ENCODE data around the gene ZNF487. TPM values are rescaled to one million over a fixed set of nuclear protein-coding genes. Genes with fewer than 3 reads are reported as not detected.
"Not testable (repeated sequence)": the region's sequence is repeated elsewhere in the genome, so short reads cannot be mapped to it uniquely, and the experiment has no call there.

ZNF487 gene
- polyA plus RNA-seq, 1 experiment = 4.5 TPM

DNA sequence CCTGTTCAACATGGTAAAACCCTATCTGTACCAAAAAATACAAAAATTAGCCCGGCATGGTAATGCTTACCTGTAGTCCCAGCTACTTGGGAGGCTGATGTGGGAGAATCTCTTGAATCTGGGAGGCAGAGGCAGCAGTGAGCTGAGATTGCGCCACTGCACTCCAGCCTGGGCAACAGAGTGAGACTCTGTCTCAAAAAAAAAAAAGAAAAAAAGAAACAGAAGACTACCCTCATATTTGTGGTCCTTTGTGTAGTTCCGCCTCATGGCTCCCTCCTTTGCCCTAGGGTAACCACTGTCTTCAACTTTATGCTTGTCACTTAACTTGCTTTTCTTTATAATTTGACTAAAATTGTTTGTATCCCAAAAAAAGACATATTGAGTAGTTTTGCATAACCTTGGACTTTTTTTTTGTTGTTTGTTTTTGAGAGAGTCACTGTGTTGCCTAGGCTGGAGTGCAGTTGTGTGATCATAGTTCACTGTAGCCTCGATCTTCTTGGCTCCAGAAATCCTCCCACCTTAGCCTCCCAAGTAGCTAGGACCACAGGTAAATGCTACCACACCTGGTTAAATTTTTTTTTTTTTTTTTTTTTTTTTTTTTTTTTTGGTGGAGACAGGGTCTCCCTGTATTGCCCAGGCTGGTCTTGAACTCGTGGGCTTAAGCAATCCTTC is 3.7 kb downstream of the ZNF487 start:
- CTCF ChIA-PET = no interaction called here
- Histone ChIP-seq H3K27me3 (ENCODE audit: control insufficient read depth, insufficient read depth, low read length) (no peaks in the 10 kb centered on the region), H3K36me3 (ENCODE audit: control insufficient read depth, insufficient read depth, low read length) (no peaks in the 10 kb centered on the region), H3K4me3 (ENCODE audit: low read depth, low read length) (no peak overlapping the region)
- POLR2A ChIA-PET = no interaction called here
- no peak for DNase-seq (ENCODE audit: low read depth)
- TF ChIP-seq, protein P1, sequence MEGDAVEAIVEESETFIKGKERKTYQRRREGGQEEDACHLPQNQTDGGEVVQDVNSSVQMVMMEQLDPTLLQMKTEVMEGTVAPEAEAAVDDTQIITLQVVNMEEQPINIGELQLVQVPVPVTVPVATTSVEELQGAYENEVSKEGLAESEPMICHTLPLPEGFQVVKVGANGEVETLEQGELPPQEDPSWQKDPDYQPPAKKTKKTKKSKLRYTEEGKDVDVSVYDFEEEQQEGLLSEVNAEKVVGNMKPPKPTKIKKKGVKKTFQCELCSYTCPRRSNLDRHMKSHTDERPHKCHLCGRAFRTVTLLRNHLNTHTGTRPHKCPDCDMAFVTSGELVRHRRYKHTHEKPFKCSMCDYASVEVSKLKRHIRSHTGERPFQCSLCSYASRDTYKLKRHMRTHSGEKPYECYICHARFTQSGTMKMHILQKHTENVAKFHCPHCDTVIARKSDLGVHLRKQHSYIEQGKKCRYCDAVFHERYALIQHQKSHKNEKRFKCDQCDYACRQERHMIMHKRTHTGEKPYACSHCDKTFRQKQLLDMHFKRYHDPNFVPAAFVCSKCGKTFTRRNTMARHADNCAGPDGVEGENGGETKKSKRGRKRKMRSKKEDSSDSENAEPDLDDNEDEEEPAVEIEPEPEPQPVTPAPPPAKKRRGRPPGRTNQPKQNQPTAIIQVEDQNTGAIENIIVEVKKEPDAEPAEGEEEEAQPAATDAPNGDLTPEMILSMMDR (IDR thresholded peaks at IDR 0.05; ENCODE audit: insufficient read depth, low read depth, low read length) = no peak

DNA sequence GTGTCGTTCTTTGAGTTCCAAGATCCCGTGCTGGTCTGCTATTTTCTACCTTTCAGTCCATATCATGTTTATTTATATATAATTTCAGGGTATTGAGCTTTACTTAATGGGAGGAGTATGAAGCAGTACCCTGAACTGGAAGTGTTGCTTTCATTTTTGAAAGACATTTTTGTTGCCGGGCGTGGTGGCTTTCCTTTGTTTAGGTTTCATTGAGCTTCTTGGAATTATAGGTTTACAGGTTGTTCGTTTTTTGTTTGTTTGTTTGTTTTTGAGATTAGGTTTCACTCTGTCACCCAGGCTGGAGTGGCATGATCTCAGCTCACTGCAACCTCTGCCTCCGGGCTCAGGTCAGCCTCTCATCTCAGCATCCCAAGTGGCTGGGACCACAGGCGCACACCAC is 7.4 kb downstream of the ZNF487 start:
- no peak for DNase-seq (ENCODE audit: low read depth)
- H3K36me3 ChIP-seq (ENCODE audit: control insufficient read depth, insufficient read depth, low read length) = no peaks in the 10 kb centered on the region
- TF ChIP-seq, protein P1 (IDR thresholded peaks at IDR 0.05; ENCODE audit: insufficient read depth, low read depth, low read length) = no peak
- H3K27me3 ChIP-seq (ENCODE audit: control insufficient read depth, insufficient read depth, low read length) = no peaks in the 10 kb centered on the region
- POLR2A ChIA-PET = no interaction called here
- H3K4me3 ChIP-seq (ENCODE audit: low read depth, low read length) = no peak overlapping the region
- CTCF ChIA-PET = interaction anchor here (1.6 kb wide), 1 partner anchor 17 kb away, joined by 4 read pairs; no protein-coding TSS in a partner anchor

DNA sequence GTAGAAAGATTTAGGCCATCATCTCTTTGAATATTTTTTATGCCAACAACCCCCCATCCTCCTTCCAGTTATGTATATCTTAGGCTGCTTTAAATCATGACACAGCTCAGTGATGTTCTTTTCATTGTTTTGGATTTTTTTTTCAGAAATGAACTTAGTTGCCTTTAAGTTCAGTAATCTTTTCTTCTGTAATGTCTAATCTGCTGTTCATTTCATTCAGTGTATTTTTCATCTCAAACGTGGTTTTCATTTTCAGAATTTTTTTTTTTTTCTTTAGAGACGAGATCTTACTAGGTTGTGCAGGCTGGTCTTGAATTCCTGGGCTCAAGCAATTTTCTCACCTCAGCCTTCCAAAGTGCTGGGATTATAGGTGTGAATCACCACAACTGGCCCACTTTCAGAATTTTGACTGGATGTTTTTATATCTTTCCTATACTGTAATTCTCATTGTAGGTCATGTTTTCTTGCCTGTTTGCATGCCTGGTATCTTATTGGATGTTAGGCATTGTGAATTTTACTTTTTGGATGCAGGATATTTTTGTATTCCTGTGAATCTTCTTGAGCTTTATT is 8.1 kb downstream of the ZNF487 start:
- POLR2A ChIA-PET = no interaction called here
- DNase-seq (ENCODE audit: low read depth) = no peak
- Histone ChIP-seq H3K4me3 (ENCODE audit: low read depth, low read length) (no peak overlapping the region), H3K27me3 (ENCODE audit: control insufficient read depth, insufficient read depth, low read length) (no peaks in the 10 kb centered on the region), H3K36me3 (ENCODE audit: control insufficient read depth, insufficient read depth, low read length) (no peaks in the 10 kb centered on the region)
- TF ChIP-seq, protein P1 (IDR thresholded peaks at IDR 0.05; ENCODE audit: insufficient read depth, low read depth, low read length) = no peak
- CTCF ChIA-PET = interaction anchor here (1.6 kb wide), 1 partner anchor 16 kb away, joined by 4 read pairs; no protein-coding TSS in a partner anchor

DNA sequence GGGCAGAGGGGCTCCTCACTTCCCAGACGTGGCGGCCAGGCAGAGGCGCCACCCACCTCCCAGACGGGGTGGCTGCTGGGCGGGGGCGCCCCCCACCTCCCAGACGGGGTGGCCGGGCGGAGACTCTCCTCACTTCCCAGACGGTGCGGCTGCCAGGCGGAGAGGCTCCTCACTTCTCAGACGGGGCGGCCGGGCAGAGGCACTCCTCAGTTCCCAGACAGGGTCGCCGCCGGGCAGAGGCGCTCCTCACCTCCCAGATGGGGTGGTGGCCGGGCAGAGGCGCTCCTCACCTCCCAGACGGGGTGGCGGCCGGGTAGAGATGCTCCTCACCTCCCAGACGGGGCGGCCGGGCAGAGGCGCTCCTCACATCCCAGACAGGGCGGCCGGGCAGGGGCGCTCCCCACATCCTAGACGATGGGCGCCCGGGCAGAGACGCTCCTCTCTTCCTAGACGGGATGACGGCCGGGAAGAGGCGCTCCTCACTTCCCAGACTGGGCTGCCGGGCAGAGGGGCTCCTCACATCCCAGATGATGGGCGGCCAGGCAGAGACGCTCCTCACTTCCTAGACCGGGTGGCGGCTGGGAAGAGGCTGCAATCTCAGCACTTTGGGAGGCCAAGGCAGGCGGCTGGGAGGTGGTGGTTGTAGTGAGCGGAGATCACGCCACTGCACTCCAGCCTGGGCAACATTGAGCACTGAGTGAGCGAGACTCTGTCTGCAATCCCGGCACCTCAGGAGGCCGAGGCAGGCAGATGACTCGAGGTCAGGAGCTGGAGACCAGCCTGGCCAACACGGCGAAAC is 9.5 kb downstream of the ZNF487 start:
- DNase-seq (ENCODE audit: low read depth); POLR2A ChIA-PET; H3K36me3 ChIP-seq (ENCODE audit: control insufficient read depth, insufficient read depth, low read length); CTCF ChIA-PET; H3K27me3 ChIP-seq (ENCODE audit: control insufficient read depth, insufficient read depth, low read length); H3K4me3 ChIP-seq (ENCODE audit: low read depth, low read length): not testable (repeated sequence)

DNA sequence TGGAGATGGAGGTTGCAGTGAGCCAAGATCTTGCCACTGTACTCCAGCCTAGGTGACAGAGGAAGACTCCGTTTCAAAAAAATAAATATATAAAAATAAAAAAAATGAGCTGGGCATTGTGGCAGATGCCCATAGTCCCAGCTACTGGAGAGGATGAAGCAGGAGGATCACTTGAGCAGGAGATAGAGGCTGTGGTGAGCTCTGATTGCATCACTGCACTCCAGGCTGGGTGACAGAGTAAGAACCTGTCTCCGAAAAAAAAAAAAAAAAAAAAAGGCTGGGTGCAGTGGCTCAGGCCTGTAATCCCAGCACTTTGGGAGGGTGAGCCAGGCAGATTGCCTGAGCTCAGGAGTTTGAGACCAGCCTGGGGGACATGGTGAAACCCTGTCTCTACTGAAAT is 11.8 kb downstream of the ZNF487 start:
- POLR2A ChIA-PET = no interaction called here
- no peak for DNase-seq (ENCODE audit: low read depth)
- CTCF ChIA-PET = no interaction called here
- Histone ChIP-seq H3K36me3 (ENCODE audit: control insufficient read depth, insufficient read depth, low read length) (no peaks in the 10 kb centered on the region), H3K4me3 (ENCODE audit: low read depth, low read length) (no peak overlapping the region), H3K27me3 (ENCODE audit: control insufficient read depth, insufficient read depth, low read length) (no peaks in the 10 kb centered on the region)
- TF ChIP-seq, protein P1 (IDR thresholded peaks at IDR 0.05; ENCODE audit: insufficient read depth, low read depth, low read length) = no peak
